IMR-90 (cell line): ENCODE data around the gene SP3. TPM values are rescaled to one million over a fixed set of nuclear protein-coding genes. Genes with fewer than 3 reads are reported as not detected.

Experiments used
- ATAC-seq: fragments of 200-7000 bp; cut with Tn5 transposase; 2 replicates; pipeline ENCODE4 v1.9.1; 2020; ENCODE audit warnings: low read depth, mild to moderate bottlenecking, moderate library complexity
- BruUV-seq: library from RNA; stranded (reverse); fragments of 400-500 nt; replicated peaks from 2 replicates; lab custom pipeline; 2021; lab: Mats Ljungman, UMichigan
- CTCF ChIA-PET: fragments of 300-600 bp; formaldehyde crosslinking; extraction: SDS; loops from one replicate; lab custom pipeline; 2021; ENCODE audit warnings: antibody characterized with exemption; lab: Yijun Ruan, JAX
- POLR2A ChIA-PET: fragments of 300-600 bp; sonication (Branson Sonifier 250); formaldehyde crosslinking; loops from one replicate; lab custom pipeline; 2022; ENCODE audit warnings: antibody characterized with exemption; ENCODE audit not compliant: unreplicated experiment; lab: Charles Lee
- DNase-seq: peaks from one replicate; pipeline ENCODE4 v3.0.0; 2013
- H2AFZ ChIP-seq: replicated peaks from 2 replicates; pipeline ENCODE3; 2013; ENCODE audit warnings: low read length, mild to moderate bottlenecking; ENCODE audit not compliant: poor library complexity
- H2AK5ac ChIP-seq: 2 replicates; pipeline ENCODE4 v1.6.1; 2013; ENCODE audit warnings: low read depth, low read length, inconsistent platforms
- H2AK9ac ChIP-seq: replicated peaks from 2 replicates; pipeline ENCODE3; 2013; ENCODE audit warnings: mild to moderate bottlenecking, low read depth, low read length, moderate library complexity; ENCODE audit not compliant: poor library complexity
- H2BK120ac ChIP-seq: 2 replicates; pipeline ENCODE4 v1.6.1; 2013; ENCODE audit warnings: low read depth, low read length, inconsistent platforms
- H2BK15ac ChIP-seq: 3 replicates; pipeline ENCODE4 v1.6.1; 2013; ENCODE audit warnings: low read depth, low read length, inconsistent platforms
- H2BK20ac ChIP-seq: 2 replicates; pipeline ENCODE4 v1.6.1; 2013; ENCODE audit warnings: low read depth, mild to moderate bottlenecking, inconsistent platforms, low read length, moderate library complexity
- H2BK5ac ChIP-seq: 2 replicates; pipeline ENCODE4 v1.6.1; 2013; ENCODE audit warnings: mild to moderate bottlenecking, low read depth, low read length, inconsistent platforms; ENCODE audit not compliant: poor library complexity, severe bottlenecking
- H3K14ac ChIP-seq: replicated peaks from 2 replicates; pipeline ENCODE4 v1.6.1; 2013; ENCODE audit warnings: low read depth, low read length, inconsistent platforms
- H3K18ac ChIP-seq: 2 replicates; pipeline ENCODE4 v1.6.1; 2013; ENCODE audit warnings: low read depth, low read length, control low read depth
- H3K23ac ChIP-seq: 2 replicates; pipeline ENCODE4 v1.6.1; 2013; ENCODE audit warnings: low read depth, low read length, inconsistent platforms
- H3K27ac ChIP-seq: 2 replicates; pipeline ENCODE4 v1.5.1; 2013; ENCODE audit warnings: mild to moderate bottlenecking, control low read depth, low read length; ENCODE audit not compliant: insufficient read depth
- H3K27me3 ChIP-seq: 2 replicates; pipeline ENCODE4 v1.6.1; 2013; ENCODE audit warnings: low read length; ENCODE audit not compliant: control insufficient read depth, insufficient read depth
- H3K36me3 ChIP-seq: 2 replicates; pipeline ENCODE4 v1.6.1; 2013; ENCODE audit warnings: low read length, mixed read lengths; ENCODE audit not compliant: control insufficient read depth, insufficient read depth
- H3K4ac ChIP-seq: 2 replicates; pipeline ENCODE4 v1.6.1; 2013; ENCODE audit warnings: low read depth, low read length, inconsistent platforms
- H3K4me1 ChIP-seq: 2 replicates; pipeline ENCODE4 v1.6.1; 2013; ENCODE audit warnings: low read length, mixed read lengths; ENCODE audit not compliant: control insufficient read depth, insufficient read depth
- H3K4me2 ChIP-seq: 2 replicates; pipeline ENCODE4 v1.6.1; 2013; ENCODE audit warnings: low read depth, mild to moderate bottlenecking, control low read depth, low read length, moderate library complexity
- H3K4me3 ChIP-seq: 2 replicates; pipeline ENCODE4 v1.5.1; 2013; ENCODE audit warnings: low read depth, mild to moderate bottlenecking, control low read depth, low read length, moderate library complexity; ENCODE audit not compliant: insufficient read depth
- H3K56ac ChIP-seq: 2 replicates; pipeline ENCODE4 v1.6.1; 2013; ENCODE audit warnings: low read length, inconsistent platforms; ENCODE audit not compliant: insufficient read depth; ENCODE audit errors: extremely low read depth
- H3K79me1 ChIP-seq, 2 experiments: 2 replicates each; pipeline ENCODE4 v1.6.1; 2013; ENCODE audit warnings: low read length in 2 of 2, inconsistent platforms in 1 of 2, low read depth in 1 of 2
- H3K9ac ChIP-seq: 2 replicates; pipeline ENCODE4 v1.6.1; 2013; ENCODE audit warnings: low read depth, low read length, control low read depth
- H3K9me1 ChIP-seq: 2 replicates; pipeline ENCODE4 v1.6.1; 2013; ENCODE audit warnings: low read length, inconsistent platforms; ENCODE audit not compliant: insufficient read depth
- H3K9me3 ChIP-seq: 2 replicates; pipeline ENCODE4 v1.6.1; 2013; ENCODE audit warnings: low read length; ENCODE audit not compliant: control insufficient read depth, insufficient read depth
- H4K20me1 ChIP-seq: 2 replicates; pipeline ENCODE4 v1.6.1; 2013; ENCODE audit warnings: low read length, inconsistent platforms; ENCODE audit not compliant: insufficient read depth
- H4K5ac ChIP-seq: 2 replicates; pipeline ENCODE4 v1.6.1; 2013; ENCODE audit warnings: mild to moderate bottlenecking, low read depth, low read length, control low read depth
- H4K8ac ChIP-seq, 2 experiments: 2 replicates each; pipeline ENCODE4 v1.6.1; 2013; ENCODE audit warnings: low read depth in 2 of 2, low read length in 2 of 2, control low read depth in 1 of 2, inconsistent platforms in 1 of 2
- H4K91ac ChIP-seq: 2 replicates; pipeline ENCODE4 v1.6.1; 2013; ENCODE audit warnings: low read depth, low read length, inconsistent platforms; ENCODE audit not compliant: insufficient read depth
- CTCF ChIP-seq: conservative IDR thresholded peaks from 2 replicates; pipeline ENCODE4 v1.5.1; 2012; ENCODE audit warnings: mild to moderate bottlenecking, low read depth, low read length, improper control_type of control experiment
- MAFK ChIP-seq: IDR thresholded peaks from 2 replicates; pipeline ENCODE4 v1.6.1; 2012; ENCODE audit warnings: low read depth, low read length, improper control_type of control experiment
- MAZ ChIP-seq: IDR thresholded peaks from 2 replicates; pipeline ENCODE4 v1.6.1; 2012; ENCODE audit warnings: low read depth, mild to moderate bottlenecking, low read length, improper control_type of control experiment, moderate library complexity, borderline replicate concordance
- NFE2L2 ChIP-seq: fragments of 150-350 bp; IDR thresholded peaks from 2 replicates; pipeline ENCODE4 v1.6.1; 2016; ENCODE audit warnings: low read depth, mild to moderate bottlenecking, low read length
- SMC3 ChIP-seq: fragments of 150-350 bp; IDR thresholded peaks from 2 replicates; pipeline ENCODE4 v1.6.1; 2016; ENCODE audit warnings: low read depth, mild to moderate bottlenecking, antibody characterized with exemption, low read length, moderate library complexity
- WGBS, 2 experiments: methylation state at CpG; one replicate each; pipeline versions ENCODE4 v1.1.5 to v1.1.7; 2013; ENCODE audit warnings: missing lambda C conversion rate in 2 of 2; ENCODE audit not compliant: insufficient read length in 1 of 2; ENCODE audit errors: extremely low coverage in 2 of 2; 5-methylcytosine and 5-hydroxymethylcytosine counted together
- dilution Hi-C: fragments of 300-500 bp; cut with HindIII; formaldehyde crosslinking; loops from one replicate; pipeline ENCODE4 v1.14.3; 2018; ENCODE audit warnings: low sequenced_read_pairs; ENCODE audit not compliant: unreplicated experiment
- in situ Hi-C: fragments of 300-500 bp; cut with MboI; formaldehyde crosslinking; loops from 3 replicates; pipeline ENCODE4 v1.14.3; 2019; ENCODE audit warnings: low sequenced_read_pairs, inconsistent platforms, mixed read lengths
- intact Hi-C: fragments of 100-400 bp; cut with micrococcal nuclease; formaldehyde crosslinking; loops from 2 replicates; pipeline ENCODE4 v1.10.0; 2022
- polyA plus RNA-seq, 3 experiments: library from polyadenylated mRNA; depleted of rRNA; stranded (reverse); fragments of >200 nt; gene quantifications; 2 replicates each; pipeline ENCODE4 v1.2.3, GENCODE V29; 2012; ENCODE audit warnings: low replicate concordance in 1 of 3
- total RNA-seq: library from RNA; depleted of rRNA; stranded (reverse); fragments of >200 nt; gene quantifications from 2 replicates; pipeline ENCODE4 v1.2.3, GENCODE V29; 2012

Gene SP3
- total and polyA plus RNA-seq, 2 of the 4 experiments (the other 2 are of a cell fraction) = 26.7 to 136 TPM

- no peaks in the 10 kb centered on the region for H3K36me3 ChIP-seq
- TF ChIP-seq MAFK = no peak
- no peak for TF ChIP-seq MAZ
- TF ChIP-seq CTCF = no peak
- no peak for TF ChIP-seq SMC3
- TF ChIP-seq NFE2L2 = no peak
- H3K4ac ChIP-seq = no peak overlapping the region
- H3K14ac ChIP-seq = no peak overlapping the region
- POLR2A ChIA-PET = no interaction called here
- no peak overlapping the region for H2BK15ac ChIP-seq
- no peak overlapping the region for H2BK120ac ChIP-seq
- H3K4me2 ChIP-seq = no peak overlapping the region
- H2BK20ac ChIP-seq = no peak overlapping the region
- in situ Hi-C loops = no loop called here
- no peak overlapping the region for H4K8ac ChIP-seq
- no peaks in the 10 kb centered on the region for H4K20me1 ChIP-seq
- no TSS peak for BruUV-seq
- H3K27me3 ChIP-seq = peaks cover 35% of the 10 kb centered on the region
- no peak overlapping the region for H2BK5ac ChIP-seq
- intact Hi-C loops = no loop called here
- H3K4me1 ChIP-seq = no peaks in the 10 kb centered on the region
- WGBS, 2 experiments = 69% methylated on average over 3 of the region's 4 CpGs; no CpG with 5 or more reads in 1 of the 2 experiments
- H3K9me1 ChIP-seq = no peaks in the 10 kb centered on the region
- no peak overlapping the region for H3K23ac ChIP-seq
- H4K91ac ChIP-seq = no peak overlapping the region
- DNase-seq (no peak), ATAC-seq (no peak)
- no peaks in the 10 kb centered on the region for H3K9me3 ChIP-seq
- H3K18ac ChIP-seq = no peak overlapping the region
- no peak overlapping the region for H2AK9ac ChIP-seq
- H4K5ac ChIP-seq = no peak overlapping the region
- no peak overlapping the region for H3K4me3 ChIP-seq
- H3K79me1 ChIP-seq = no peaks in the 10 kb centered on the region
- H3K56ac ChIP-seq = no peak overlapping the region
- dilution Hi-C loops = no loop called here
- H2AK5ac ChIP-seq = no peak overlapping the region
- CTCF ChIA-PET = no interaction called here
- no peak overlapping the region for H2AFZ ChIP-seq
- no peak overlapping the region for H3K27ac ChIP-seq
- no peak overlapping the region for H3K9ac ChIP-seq
Measured at GRCh38 chr2:173862612-173863217, 102.5 kb downstream of the SP3 start.
